Fibroblast of lung (primary cell): ENCODE measurements around the gene SEC14L2.

Source experiments
- CTCF ChIP-seq, 2 donors: IDR thresholded peaks in 1 of 2; conservative IDR thresholded peaks in 1 of 2; 1 replicate in 1 of 2; 2 replicates in 1 of 2; pipeline ENCODE4 v1.5.1; 2011 to 2012; ENCODE audit warnings: low read length in 2 of 2, control low read depth in 1 of 2, inconsistent platforms in 1 of 2, low read depth in 1 of 2, mild to moderate bottlenecking in 1 of 2
- EZH2 ChIP-seq: IDR thresholded peaks from 2 replicates; pipeline ENCODE4 v1.5.1; 2012; ENCODE audit warnings: low read length, control low read depth, mild to moderate bottlenecking; ENCODE audit errors: missing control alignments

- TF ChIP-seq CTCF (conservative IDR thresholded peaks at IDR 0.05 in 1 of 2, IDR thresholded peaks at IDR 0.05 in 1 of 2; ENCODE audit: low read depth in 1 of 2, low read length in 2 of 2): no peak
- TF ChIP-seq EZH2: no peak
Measured at GRCh38 chr22:30427871-30428270, 31.1 kb downstream of the SEC14L2 start.
